Endothelial cell of umbilical vein (primary cell): ENCODE data around the gene MBOAT1. TPM values are rescaled to one million over a fixed set of nuclear protein-coding genes. Genes with fewer than 3 reads are reported as not detected.

ENCODE experiments used
- BruUV-seq: library from RNA; stranded (reverse); fragments of 400-500 nt; replicated peaks from 2 replicates; lab custom pipeline; 2021; lab: Mats Ljungman, UMichigan
- CTCF ChIA-PET: fragments of 300-600, 350-600 bp; sonication (Branson Sonifier 250); formaldehyde crosslinking; loops from one replicate; lab custom pipeline; 2021; ENCODE audit warnings: antibody characterized with exemption, inconsistent platforms; lab: Charles Lee
- POLR2A ChIA-PET: fragments of 300-600, 350-600 bp; sonication (Branson Sonifier 250); formaldehyde crosslinking; loops from one replicate; lab custom pipeline; 2021; ENCODE audit warnings: antibody characterized with exemption, inconsistent platforms; lab: Charles Lee
- DNase-seq: peaks from one replicate; pipeline ENCODE4 v3.0.0-alpha.2; 2011; ENCODE audit warnings: low read depth, low spot score
- FAIRE-seq: peaks from 2 replicates; lab custom pipeline; 2011; peaks lifted over from hg19 to GRCh38; lab: Jason Lieb, UNC
- H2AFZ ChIP-seq: 2 replicates; pipeline ENCODE4 v1.6.0; 2012; ENCODE audit warnings: low read depth, low read length, control low read depth, inconsistent platforms
- H3K27ac ChIP-seq: 2 replicates; pipeline ENCODE4 v1.5.1; 2011; ENCODE audit warnings: low read depth, mild to moderate bottlenecking, control low read depth, low read length, moderate library complexity; ENCODE audit not compliant: insufficient read depth
- H3K27me3 ChIP-seq, 2 experiments: 2 replicates each; pipeline versions ENCODE4 v1.6.0 to v1.6.1; 2011; ENCODE audit warnings: low read length in 2 of 2, mixed read lengths in 1 of 2; ENCODE audit not compliant: control insufficient read depth in 2 of 2, insufficient read depth in 2 of 2
- H3K36me3 ChIP-seq, 2 experiments: 2 replicates in 1 of 2; 3 replicates in 1 of 2; pipeline ENCODE4 v1.5.1; 2011; ENCODE audit warnings: low read length in 2 of 2, mild to moderate bottlenecking in 1 of 2, moderate library complexity in 1 of 2; ENCODE audit not compliant: control insufficient read depth in 2 of 2, insufficient read depth in 2 of 2; ENCODE audit errors: extremely low read depth in 1 of 2
- H3K4me1 ChIP-seq: 3 replicates; pipeline ENCODE4 v1.5.1; 2011; ENCODE audit warnings: mild to moderate bottlenecking, low read length; ENCODE audit not compliant: control insufficient read depth, insufficient read depth; ENCODE audit errors: extremely low read depth
- H3K4me2 ChIP-seq: 2 replicates; pipeline ENCODE4 v1.6.1; 2011; ENCODE audit warnings: low read length, control low read depth, mixed read lengths; ENCODE audit not compliant: insufficient read depth
- H3K4me3 ChIP-seq, 3 experiments: fragments of 200-600 bp in 1 of 3; sonication (generic), shearing (Covaris generic) in 1 of 3; replicated peaks in 1 of 3; 2 replicates each; pipeline ENCODE4 v1.5.1; 2011 to 2016; ENCODE audit warnings: control low read depth in 3 of 3, low read length in 3 of 3, mild to moderate bottlenecking in 2 of 3, inconsistent platforms in 1 of 3, low read depth in 1 of 3, moderate library complexity in 1 of 3; ENCODE audit not compliant: insufficient read depth in 1 of 3
- H3K79me2 ChIP-seq: 2 replicates; pipeline ENCODE4 v1.6.0; 2012; ENCODE audit warnings: low read length, inconsistent platforms; ENCODE audit not compliant: control insufficient read depth, insufficient read depth
- H3K9ac ChIP-seq: replicated peaks from 2 replicates; pipeline ENCODE3; 2011; ENCODE audit warnings: low read length, control low read depth; ENCODE audit not compliant: insufficient read depth; ENCODE audit errors: extremely low read depth
- H3K9me1 ChIP-seq: replicated peaks from 3 replicates; pipeline ENCODE4 v1.6.0; 2011; ENCODE audit warnings: mild to moderate bottlenecking, low read length; ENCODE audit not compliant: control insufficient read depth, insufficient read depth; ENCODE audit errors: extremely low read depth
- H3K9me3 ChIP-seq: replicated peaks from 2 replicates; pipeline ENCODE4 v1.5.1; 2012; ENCODE audit warnings: low read length, inconsistent platforms; ENCODE audit not compliant: control insufficient read depth, insufficient read depth
- H4K20me1 ChIP-seq: replicated peaks from 2 replicates; pipeline ENCODE3; 2011; ENCODE audit warnings: mild to moderate bottlenecking, low read length; ENCODE audit not compliant: control insufficient read depth, insufficient read depth; ENCODE audit errors: extremely low read depth
- EZH2 ChIP-seq: IDR thresholded peaks from 2 replicates; pipeline ENCODE4 v1.6.1; 2012; ENCODE audit warnings: borderline replicate concordance, low read depth, mild to moderate bottlenecking, moderate library complexity, low read length, inconsistent platforms; ENCODE audit not compliant: severe bottlenecking
- FOS ChIP-seq: IDR thresholded peaks from 2 replicates; pipeline ENCODE4 v1.6.1; 2011; ENCODE audit warnings: mild to moderate bottlenecking, low read length, moderate library complexity, borderline replicate concordance; ENCODE audit not compliant: insufficient read depth
- GATA2 ChIP-seq: IDR thresholded peaks from 2 replicates; pipeline ENCODE4 v1.7.0; 2011; ENCODE audit warnings: low read depth, mild to moderate bottlenecking, moderate library complexity, mixed read lengths, low read length; ENCODE audit not compliant: insufficient read length, insufficient read depth
- JUN ChIP-seq: IDR thresholded peaks from 2 replicates; pipeline ENCODE4 v1.6.1; 2011; ENCODE audit warnings: borderline replicate concordance, low read depth; ENCODE audit not compliant: insufficient read length, insufficient read depth
- MYC ChIP-seq: IDR thresholded peaks from one replicate; pipeline ENCODE4 v1.6.1; 2011; ENCODE audit warnings: mild to moderate bottlenecking, low read depth, low read length
- POLR2A ChIP-seq: IDR thresholded peaks from 2 replicates; pipeline ENCODE4 v1.6.1; 2012; ENCODE audit warnings: low read depth, mild to moderate bottlenecking, control low read depth, low read length
- POLR2AphosphoS5 ChIP-seq: IDR thresholded peaks from 2 replicates; pipeline ENCODE4 v1.6.1; 2012; ENCODE audit warnings: low read depth, mild to moderate bottlenecking, control low read depth, low read length, moderate library complexity; ENCODE audit not compliant: insufficient read depth
- dilution Hi-C: fragments of 300-500 bp; cut with MboI; formaldehyde crosslinking; loops from one replicate; pipeline ENCODE4 v1.15.0; 2019; ENCODE audit warnings: low sequenced_read_pairs; ENCODE audit not compliant: extremely low pct_ligation_motif_present
- intact Hi-C: fragments of 100-400 bp; cut with micrococcal nuclease; formaldehyde crosslinking; loops from one replicate; pipeline ENCODE4 v1.10.0; 2022
- polyA plus RNA-seq, 4 experiments: library from polyadenylated mRNA; depleted of rRNA in 3 of 4; stranded (reverse) in 3 of 4; unstranded in 1 of 4; fragments of >200 nt; gene quantifications; 2 replicates each; pipeline versions ENCODE4 v1.2.1 to v1.2.3, GENCODE V29; 2011 to 2012; ENCODE audit warnings: missing spikeins in 1 of 4
- total RNA-seq: library from RNA; stranded (reverse); gene quantifications from 2 replicates; pipeline ENCODE4 v1.2.3, GENCODE V29; 2021
- TF ChIP-seq, protein P1 (sequence below): IDR thresholded peaks from 2 replicates; pipeline ENCODE4 v1.6.1; 2011; ENCODE audit not compliant: insufficient read depth, insufficient read length
- TF ChIP-seq, protein P2 (sequence below), 2 donors: IDR thresholded peaks; 1 replicate in 1 of 2; 2 replicates in 1 of 2; pipeline ENCODE4 v1.5.1; 2011; ENCODE audit warnings: low read length in 2 of 2, mild to moderate bottlenecking in 2 of 2, moderate library complexity in 2 of 2, control low read depth in 1 of 2, inconsistent platforms in 1 of 2, low read depth in 1 of 2; ENCODE audit not compliant: insufficient read depth in 1 of 2; ENCODE audit errors: extremely low read depth in 1 of 2

Gene MBOAT1
- total and polyA plus RNA-seq, 2 donors (not counting 3 experiments of a cell fraction or from before 2014, with no cell fraction given) = 2.1 to 5.4 TPM

DNA sequence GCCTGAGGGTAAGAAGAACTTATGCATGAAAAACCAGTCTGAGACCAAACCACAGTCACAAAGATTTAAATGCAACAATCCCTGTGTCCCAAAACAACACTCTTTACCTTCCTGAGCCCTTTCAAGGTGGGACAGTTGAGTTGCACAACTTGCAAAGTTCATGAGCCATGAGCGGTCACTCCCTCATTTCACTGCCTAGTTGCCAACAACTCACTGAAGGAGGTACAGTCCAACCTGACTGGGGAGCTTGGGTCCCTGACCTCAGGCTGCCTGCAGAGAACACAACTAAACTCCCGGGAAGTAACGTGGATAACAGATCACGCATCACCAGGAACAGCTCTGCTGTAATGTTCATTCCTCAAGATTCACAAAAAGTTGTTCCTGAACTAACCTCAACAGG, 69.4 kb downstream of the MBOAT1 start:
- BruUV-seq = no TSS peak
- dilution Hi-C loops = no loop called here
- no peak overlapping the region for H2AFZ ChIP-seq

More for the DNA sequence above, 69.4 kb downstream of the MBOAT1 start:
- TF ChIP-seq MYC (no peak), EZH2 (no peak), POLR2AphosphoS5 (no peak), FOS (no peak), JUN (no peak), POLR2A (no peak), GATA2 (no peak)
- TF ChIP-seq, protein P1, sequence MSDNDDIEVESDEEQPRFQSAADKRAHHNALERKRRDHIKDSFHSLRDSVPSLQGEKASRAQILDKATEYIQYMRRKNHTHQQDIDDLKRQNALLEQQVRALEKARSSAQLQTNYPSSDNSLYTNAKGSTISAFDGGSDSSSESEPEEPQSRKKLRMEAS = no peak
- TF ChIP-seq, protein P2, sequence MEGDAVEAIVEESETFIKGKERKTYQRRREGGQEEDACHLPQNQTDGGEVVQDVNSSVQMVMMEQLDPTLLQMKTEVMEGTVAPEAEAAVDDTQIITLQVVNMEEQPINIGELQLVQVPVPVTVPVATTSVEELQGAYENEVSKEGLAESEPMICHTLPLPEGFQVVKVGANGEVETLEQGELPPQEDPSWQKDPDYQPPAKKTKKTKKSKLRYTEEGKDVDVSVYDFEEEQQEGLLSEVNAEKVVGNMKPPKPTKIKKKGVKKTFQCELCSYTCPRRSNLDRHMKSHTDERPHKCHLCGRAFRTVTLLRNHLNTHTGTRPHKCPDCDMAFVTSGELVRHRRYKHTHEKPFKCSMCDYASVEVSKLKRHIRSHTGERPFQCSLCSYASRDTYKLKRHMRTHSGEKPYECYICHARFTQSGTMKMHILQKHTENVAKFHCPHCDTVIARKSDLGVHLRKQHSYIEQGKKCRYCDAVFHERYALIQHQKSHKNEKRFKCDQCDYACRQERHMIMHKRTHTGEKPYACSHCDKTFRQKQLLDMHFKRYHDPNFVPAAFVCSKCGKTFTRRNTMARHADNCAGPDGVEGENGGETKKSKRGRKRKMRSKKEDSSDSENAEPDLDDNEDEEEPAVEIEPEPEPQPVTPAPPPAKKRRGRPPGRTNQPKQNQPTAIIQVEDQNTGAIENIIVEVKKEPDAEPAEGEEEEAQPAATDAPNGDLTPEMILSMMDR (IDR thresholded peaks at IDR 0.05; ENCODE audit: extremely low read depth in 1 of 2, insufficient read depth in 1 of 2, low read depth in 1 of 2, low read length in 2 of 2) = no peak
- no peaks in the 10 kb centered on the region for H4K20me1 ChIP-seq
- H3K4me1 ChIP-seq = no peaks in the 10 kb centered on the region
- no peak overlapping the region for H3K4me2 ChIP-seq
- no peak for DNase-seq
- POLR2A ChIA-PET = no interaction called here
- H3K9me3 ChIP-seq = no peaks in the 10 kb centered on the region
- H3K9ac ChIP-seq = no peak overlapping the region
- no peak for FAIRE-seq
- intact Hi-C loops = no loop called here
- CTCF ChIA-PET = no interaction called here
- H3K4me3 ChIP-seq = no peak overlapping the region
- no peaks in the 10 kb centered on the region for H3K9me1 ChIP-seq
- H3K36me3 ChIP-seq = no peaks in the 10 kb centered on the region
- H3K27ac ChIP-seq = no peak overlapping the region
- no peaks in the 10 kb centered on the region for H3K79me2 ChIP-seq
- no peaks in the 10 kb centered on the region for H3K27me3 ChIP-seq
